HCT116 (cell line): ENCODE measurements around the gene MUC4. TPM values are rescaled to one million over a fixed set of nuclear protein-coding genes. Genes with fewer than 3 reads are reported as not detected.

ENCODE experiments used
- ATAC-seq: fragments of 200-7000 bp; cut with Tn5 transposase; 2 replicates; pipeline ENCODE4 v1.9.1; 2020; ENCODE audit warnings: mild to moderate bottlenecking, moderate library complexity
- BruUV-seq: library from RNA; stranded (reverse); fragments of 400-500 nt; replicated peaks from 2 replicates; lab custom pipeline; 2021; lab: Mats Ljungman, UMichigan
- CTCF ChIA-PET: fragments of 300-600 bp; sonication (Branson Sonifier 250); formaldehyde crosslinking; loops from one replicate; lab custom pipeline; 2021; ENCODE audit warnings: antibody characterized with exemption; lab: Charles Lee
- POLR2A ChIA-PET: fragments of 300-600, 350-600 bp; sonication (Branson Sonifier 250); formaldehyde crosslinking; loops from one replicate; lab custom pipeline; 2021; ENCODE audit warnings: antibody characterized with exemption; lab: Charles Lee
- RAD21 ChIA-PET, 2 experiments: fragments of 300-600 bp; sonication (Branson Sonifier 250); formaldehyde crosslinking; loops; one replicate each; lab custom pipeline; 2023; ENCODE audit warnings: low total read pairs in 2 of 2; ENCODE audit not compliant: uncharacterized antibody in 2 of 2, unreplicated experiment in 2 of 2, low non-redundant PET in 1 of 2; lab: Charles Lee
- DNase-seq: peaks from one replicate; pipeline ENCODE4 v3.0.0-alpha.2; 2010; ENCODE audit warnings: low read depth, low spot score
- H2AFZ ChIP-seq: fragments of 200-600 bp; shearing (Covaris generic), sonication (generic); 2 replicates; pipeline ENCODE4 v1.6.1; 2017; ENCODE audit warnings: low read depth, mixed run types, mixed read lengths, antibody characterized with exemption, low read length; ENCODE audit not compliant: poor library complexity, severe bottlenecking
- H3K27ac ChIP-seq: 2 replicates; pipeline ENCODE4 v1.5.1; 2012; ENCODE audit warnings: low read depth, low read length
- H3K27me3 ChIP-seq: fragments of 200-600 bp; sonication (generic); 2 replicates; pipeline ENCODE4 v1.6.1; 2016; ENCODE audit warnings: mixed run types, low read length, mixed read lengths; ENCODE audit not compliant: insufficient read depth
- H3K36me3 ChIP-seq, 2 experiments: fragments of 200-500 bp in 1 of 2; fragments of 200-600 bp in 1 of 2; sonication (Bioruptor generic) in 1 of 2; sonication (generic) in 1 of 2; 2 replicates each; pipeline versions ENCODE4 v1.5.1 to v1.6.1; 2014 to 2016; ENCODE audit warnings: low read length in 2 of 2, inconsistent platforms in 1 of 2, mixed read lengths in 1 of 2, mixed run types in 1 of 2; ENCODE audit not compliant: insufficient read depth in 2 of 2, control insufficient read depth in 1 of 2
- H3K4me1 ChIP-seq, 2 experiments: fragments of 200-600 bp in 1 of 2; sonication (generic) in 1 of 2; 2 replicates each; pipeline versions ENCODE4 v1.5.1 to v1.6.1; 2012 to 2017; ENCODE audit warnings: low read length in 2 of 2, inconsistent platforms in 1 of 2, mild to moderate bottlenecking in 1 of 2, mixed read lengths in 1 of 2, mixed run types in 1 of 2, moderate library complexity in 1 of 2; ENCODE audit not compliant: insufficient read depth in 2 of 2, control insufficient read depth in 1 of 2
- H3K4me2 ChIP-seq: fragments of 200-600 bp; sonication (generic); 2 replicates; pipeline ENCODE4 v1.6.1; 2017; ENCODE audit warnings: mixed run types, low read length, mixed read lengths
- H3K4me3 ChIP-seq, 2 experiments: fragments of 200-600 bp in 1 of 2; sonication (generic) in 1 of 2; replicated peaks in 1 of 2; 2 replicates each; pipeline ENCODE4 v1.5.1; 2011 to 2016; ENCODE audit warnings: low read length in 2 of 2, control low read depth in 1 of 2, low read depth in 1 of 2, mild to moderate bottlenecking in 1 of 2, mixed read lengths in 1 of 2, mixed run types in 1 of 2
- H3K79me2 ChIP-seq: fragments of 200-600 bp; sonication (generic); 2 replicates; pipeline ENCODE4 v1.6.1; 2017; ENCODE audit warnings: mild to moderate bottlenecking, mixed run types, low read length, moderate library complexity, mixed read lengths; ENCODE audit not compliant: insufficient read depth
- H3K9ac ChIP-seq: fragments of 200-600 bp; sonication (generic); 2 replicates; pipeline ENCODE4 v1.6.1; 2016; ENCODE audit warnings: low read length, mixed read lengths
- H3K9me2 ChIP-seq: fragments of 200-600 bp; sonication (generic), shearing (Covaris generic); 2 replicates; pipeline ENCODE4 v1.6.1; 2017; ENCODE audit warnings: mixed run types, mild to moderate bottlenecking, moderate library complexity; ENCODE audit not compliant: insufficient read depth
- H3K9me3 ChIP-seq, 2 experiments: fragments of 200-500 bp in 1 of 2; fragments of 200-600 bp in 1 of 2; sonication (Bioruptor generic) in 1 of 2; sonication (generic) in 1 of 2; 2 replicates each; pipeline ENCODE4 v1.6.1; 2014 to 2017; ENCODE audit warnings: low read length in 2 of 2, mixed read lengths in 2 of 2, inconsistent platforms in 1 of 2, low read depth in 1 of 2, mild to moderate bottlenecking in 1 of 2, mixed run types in 1 of 2, moderate library complexity in 1 of 2; ENCODE audit not compliant: control insufficient read depth in 1 of 2, insufficient read depth in 1 of 2
- H4K20me1 ChIP-seq: fragments of 200-600 bp; sonication (generic), shearing (Covaris generic); 2 replicates; pipeline ENCODE4 v1.6.1; 2017; ENCODE audit warnings: mixed run types, mild to moderate bottlenecking, moderate library complexity; ENCODE audit not compliant: insufficient read depth
- CBX3 ChIP-seq: IDR thresholded peaks from 2 replicates; pipeline ENCODE4 v1.6.1; 2012; ENCODE audit warnings: low read depth
- EZH2phosphoT487 ChIP-seq: fragments of 200-600 bp; IDR thresholded peaks from 2 replicates; pipeline ENCODE4 v1.6.1; 2018; ENCODE audit warnings: antibody characterized with exemption, borderline replicate concordance
- FOSL1 ChIP-seq: IDR thresholded peaks from 2 replicates; pipeline ENCODE4 v1.6.1; 2012; ENCODE audit warnings: low read depth
- JUND ChIP-seq: IDR thresholded peaks from 2 replicates; pipeline ENCODE4 v1.6.1; 2012
- RAD21 ChIP-seq: IDR thresholded peaks from 2 replicates; pipeline ENCODE4 v1.6.1; 2012; ENCODE audit warnings: low read depth, mild to moderate bottlenecking
- SIN3A ChIP-seq: IDR thresholded peaks from 2 replicates; pipeline ENCODE4 v1.6.1; 2012; ENCODE audit warnings: low read depth
- SP1 ChIP-seq: IDR thresholded peaks from 2 replicates; pipeline ENCODE4 v1.6.1; 2012; ENCODE audit warnings: low read depth
- YY1 ChIP-seq: IDR thresholded peaks from 2 replicates; pipeline ENCODE4 v1.6.1; 2011; ENCODE audit warnings: low read length, low read depth, moderate library complexity, mild to moderate bottlenecking; ENCODE audit not compliant: insufficient replicate concordance; ENCODE audit errors: extremely low read depth
- ZFX ChIP-seq: fragments of 450-650 bp; IDR thresholded peaks from 2 replicates; pipeline ENCODE4 v1.6.1; 2017
- ZNF274 ChIP-seq: fragments of 200-500 bp; sonication (Bioruptor generic); IDR thresholded peaks from 2 replicates; pipeline ENCODE4 v1.6.1; 2014; ENCODE audit warnings: mild to moderate bottlenecking, low read depth, low read length, inconsistent platforms
- intact Hi-C: fragments of 100-400 bp; cut with micrococcal nuclease; formaldehyde crosslinking; loops from 2 replicates; pipeline ENCODE4 v1.10.0; 2022
- total RNA-seq: library from RNA; stranded (reverse); gene quantifications from one replicate; pipeline ENCODE4 v1.2.1, GENCODE V29; 2021; ENCODE audit not compliant: unreplicated experiment
- TF ChIP-seq, protein P1 (sequence below): IDR thresholded peaks from 2 replicates; pipeline ENCODE4 v1.6.1; 2012
- TF ChIP-seq, protein P2 (sequence below): IDR thresholded peaks from 2 replicates; pipeline ENCODE4 v1.6.1; 2012; ENCODE audit warnings: low read depth
- TF ChIP-seq, protein P3 (sequence below): IDR thresholded peaks from 2 replicates; pipeline ENCODE4 v1.6.1; 2011; ENCODE audit warnings: mild to moderate bottlenecking, low read length, moderate library complexity; ENCODE audit not compliant: insufficient replicate concordance; ENCODE audit errors: extremely low read depth
- TF ChIP-seq, protein P4 (sequence below), 3 experiments: fragments of 200-600 bp in 1 of 3; sonication (generic) in 1 of 3; IDR thresholded peaks in 2 of 3; conservative IDR thresholded peaks in 1 of 3; 2 replicates each; pipeline ENCODE4 v1.5.1; 2012 to 2017; ENCODE audit warnings: low read depth in 2 of 3, low read length in 2 of 3, antibody characterized with exemption in 1 of 3, borderline replicate concordance in 1 of 3, control low read depth in 1 of 3, mild to moderate bottlenecking in 1 of 3, mixed read lengths in 1 of 3, mixed run types in 1 of 3, moderate library complexity in 1 of 3; ENCODE audit not compliant: insufficient read depth in 1 of 3

MUC4 gene
- total RNA-seq, 1 experiment from 2014 or later = 0.64 TPM

DNA sequence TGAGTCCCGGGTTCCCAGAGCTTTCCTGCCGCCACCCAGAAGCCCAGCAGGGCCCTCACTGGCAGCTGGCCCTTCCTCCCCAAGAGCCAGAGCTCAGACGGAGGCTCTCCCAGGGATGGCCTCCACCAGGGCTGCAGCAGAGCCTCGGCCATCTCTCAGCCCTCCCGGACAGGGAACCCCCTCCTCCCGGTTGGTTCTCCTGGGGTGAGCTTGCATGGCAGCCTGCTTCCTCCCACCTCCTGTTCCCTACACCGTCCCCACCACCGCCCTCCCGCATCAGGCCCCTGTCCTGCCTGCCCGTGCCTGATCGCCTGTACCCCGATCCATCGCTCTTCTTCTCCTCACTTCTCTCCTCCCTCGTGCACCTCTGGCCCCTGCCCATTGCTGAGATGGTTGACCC lies 24.1 kb upstream of the MUC4 start:
- BruUV-seq = no TSS peak
- intact Hi-C loops = no loop called here
- POLR2A ChIA-PET = no interaction called here
- ATAC-seq (no peak), DNase-seq (no peak)
- Histone ChIP-seq H3K9me3 (no peaks in the 10 kb centered on the region), H3K4me1 (no peaks in the 10 kb centered on the region), H3K9ac (no peak overlapping the region), H3K79me2 (no peaks in the 10 kb centered on the region), H4K20me1 (no peaks in the 10 kb centered on the region), H3K36me3 (no peaks in the 10 kb centered on the region), H3K27ac (no peak overlapping the region), H3K4me2 (no peak overlapping the region), H3K27me3 (no peaks in the 10 kb centered on the region), H2AFZ (no peak overlapping the region)
- RAD21 ChIA-PET = no interaction called here
- TF ChIP-seq SIN3A = no peak
- TF ChIP-seq SP1 = no peak
- TF ChIP-seq CBX3 = no peak
- TF ChIP-seq RAD21 = no peak
- TF ChIP-seq EZH2phosphoT487 = no peak
- TF ChIP-seq, protein P1, sequence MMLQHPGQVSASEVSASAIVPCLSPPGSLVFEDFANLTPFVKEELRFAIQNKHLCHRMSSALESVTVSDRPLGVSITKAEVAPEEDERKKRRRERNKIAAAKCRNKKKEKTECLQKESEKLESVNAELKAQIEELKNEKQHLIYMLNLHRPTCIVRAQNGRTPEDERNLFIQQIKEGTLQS = no peak
- TF ChIP-seq, protein P2, sequence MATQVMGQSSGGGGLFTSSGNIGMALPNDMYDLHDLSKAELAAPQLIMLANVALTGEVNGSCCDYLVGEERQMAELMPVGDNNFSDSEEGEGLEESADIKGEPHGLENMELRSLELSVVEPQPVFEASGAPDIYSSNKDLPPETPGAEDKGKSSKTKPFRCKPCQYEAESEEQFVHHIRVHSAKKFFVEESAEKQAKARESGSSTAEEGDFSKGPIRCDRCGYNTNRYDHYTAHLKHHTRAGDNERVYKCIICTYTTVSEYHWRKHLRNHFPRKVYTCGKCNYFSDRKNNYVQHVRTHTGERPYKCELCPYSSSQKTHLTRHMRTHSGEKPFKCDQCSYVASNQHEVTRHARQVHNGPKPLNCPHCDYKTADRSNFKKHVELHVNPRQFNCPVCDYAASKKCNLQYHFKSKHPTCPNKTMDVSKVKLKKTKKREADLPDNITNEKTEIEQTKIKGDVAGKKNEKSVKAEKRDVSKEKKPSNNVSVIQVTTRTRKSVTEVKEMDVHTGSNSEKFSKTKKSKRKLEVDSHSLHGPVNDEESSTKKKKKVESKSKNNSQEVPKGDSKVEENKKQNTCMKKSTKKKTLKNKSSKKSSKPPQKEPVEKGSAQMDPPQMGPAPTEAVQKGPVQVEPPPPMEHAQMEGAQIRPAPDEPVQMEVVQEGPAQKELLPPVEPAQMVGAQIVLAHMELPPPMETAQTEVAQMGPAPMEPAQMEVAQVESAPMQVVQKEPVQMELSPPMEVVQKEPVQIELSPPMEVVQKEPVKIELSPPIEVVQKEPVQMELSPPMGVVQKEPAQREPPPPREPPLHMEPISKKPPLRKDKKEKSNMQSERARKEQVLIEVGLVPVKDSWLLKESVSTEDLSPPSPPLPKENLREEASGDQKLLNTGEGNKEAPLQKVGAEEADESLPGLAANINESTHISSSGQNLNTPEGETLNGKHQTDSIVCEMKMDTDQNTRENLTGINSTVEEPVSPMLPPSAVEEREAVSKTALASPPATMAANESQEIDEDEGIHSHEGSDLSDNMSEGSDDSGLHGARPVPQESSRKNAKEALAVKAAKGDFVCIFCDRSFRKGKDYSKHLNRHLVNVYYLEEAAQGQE = no peak
- no peak for TF ChIP-seq YY1
- TF ChIP-seq FOSL1 = no peak
- no peak for TF ChIP-seq JUND
- TF ChIP-seq, protein P3, sequence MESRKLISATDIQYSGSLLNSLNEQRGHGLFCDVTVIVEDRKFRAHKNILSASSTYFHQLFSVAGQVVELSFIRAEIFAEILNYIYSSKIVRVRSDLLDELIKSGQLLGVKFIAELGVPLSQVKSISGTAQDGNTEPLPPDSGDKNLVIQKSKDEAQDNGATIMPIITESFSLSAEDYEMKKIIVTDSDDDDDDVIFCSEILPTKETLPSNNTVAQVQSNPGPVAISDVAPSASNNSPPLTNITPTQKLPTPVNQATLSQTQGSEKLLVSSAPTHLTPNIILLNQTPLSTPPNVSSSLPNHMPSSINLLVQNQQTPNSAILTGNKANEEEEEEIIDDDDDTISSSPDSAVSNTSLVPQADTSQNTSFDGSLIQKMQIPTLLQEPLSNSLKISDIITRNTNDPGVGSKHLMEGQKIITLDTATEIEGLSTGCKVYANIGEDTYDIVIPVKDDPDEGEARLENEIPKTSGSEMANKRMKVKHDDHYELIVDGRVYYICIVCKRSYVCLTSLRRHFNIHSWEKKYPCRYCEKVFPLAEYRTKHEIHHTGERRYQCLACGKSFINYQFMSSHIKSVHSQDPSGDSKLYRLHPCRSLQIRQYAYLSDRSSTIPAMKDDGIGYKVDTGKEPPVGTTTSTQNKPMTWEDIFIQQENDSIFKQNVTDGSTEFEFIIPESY = no peak
- TF ChIP-seq, protein P4, sequence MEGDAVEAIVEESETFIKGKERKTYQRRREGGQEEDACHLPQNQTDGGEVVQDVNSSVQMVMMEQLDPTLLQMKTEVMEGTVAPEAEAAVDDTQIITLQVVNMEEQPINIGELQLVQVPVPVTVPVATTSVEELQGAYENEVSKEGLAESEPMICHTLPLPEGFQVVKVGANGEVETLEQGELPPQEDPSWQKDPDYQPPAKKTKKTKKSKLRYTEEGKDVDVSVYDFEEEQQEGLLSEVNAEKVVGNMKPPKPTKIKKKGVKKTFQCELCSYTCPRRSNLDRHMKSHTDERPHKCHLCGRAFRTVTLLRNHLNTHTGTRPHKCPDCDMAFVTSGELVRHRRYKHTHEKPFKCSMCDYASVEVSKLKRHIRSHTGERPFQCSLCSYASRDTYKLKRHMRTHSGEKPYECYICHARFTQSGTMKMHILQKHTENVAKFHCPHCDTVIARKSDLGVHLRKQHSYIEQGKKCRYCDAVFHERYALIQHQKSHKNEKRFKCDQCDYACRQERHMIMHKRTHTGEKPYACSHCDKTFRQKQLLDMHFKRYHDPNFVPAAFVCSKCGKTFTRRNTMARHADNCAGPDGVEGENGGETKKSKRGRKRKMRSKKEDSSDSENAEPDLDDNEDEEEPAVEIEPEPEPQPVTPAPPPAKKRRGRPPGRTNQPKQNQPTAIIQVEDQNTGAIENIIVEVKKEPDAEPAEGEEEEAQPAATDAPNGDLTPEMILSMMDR (IDR thresholded peaks at IDR 0.05 in 2 of 3, conservative IDR thresholded peaks at IDR 0.05 in 1 of 3; ENCODE audit: borderline replicate concordance in 1 of 3, insufficient read depth in 1 of 3, low read depth in 2 of 3, low read length in 2 of 3) = no peak
- TF ChIP-seq ZFX = no peak
- TF ChIP-seq ZNF274 = no peak
- TF ChIP-seq, all 23 proteins: peak for 0
- no peak overlapping the region for H3K4me3 ChIP-seq
- CTCF ChIA-PET = no interaction called here
- no peaks in the 10 kb centered on the region for H3K9me2 ChIP-seq
